GM19043 (cell line): ENCODE results near the gene SPATA2.
"Not testable (repeated sequence)": the region's sequence is repeated elsewhere in the genome, so short reads cannot be mapped to it uniquely, and the experiment has no call there.

Experiments
- ATAC-seq: cut with Tn5 transposase; IDR thresholded peaks from one replicate; pipeline ENCODE4 v1.9.1; 2021; ENCODE audit warnings: low read depth; ENCODE audit not compliant: unreplicated experiment

SPATA2 gene

GRCh38 chr20:49906101-49906604 is 9.2 kb downstream of the SPATA2 start:
- ATAC-seq: no peak

GRCh38 chr20:49905415-49906091 is 9.8 kb downstream of the SPATA2 start:
- ATAC-seq: no peak

- ATAC-seq: no peak
These were observed 10.7 kb downstream of the SPATA2 start for GRCh38 chr20:49904440-49905214.

- ATAC-seq: no peak
These were observed 13.7 kb downstream of the SPATA2 start for GRCh38 chr20:49901588-49901987.

- ATAC-seq: no peak
These were observed 15.6 kb downstream of the SPATA2 start for GRCh38 chr20:49899541-49900383.

GRCh38 chr20:49896204-49896603 is 19.1 kb downstream of the SPATA2 start:
- ATAC-seq: no peak

- not testable (repeated sequence) for ATAC-seq
These were observed 19.7 kb downstream of the SPATA2 start for GRCh38 chr20:49895474-49896093.

- ATAC-seq: no peak
These were observed 21.3 kb downstream of the SPATA2 start for GRCh38 chr20:49894073-49894470.

GRCh38 chr20:49893242-49894072 is 21.9 kb downstream of the SPATA2 start:
- ATAC-seq: no peak

- ATAC-seq: no peak
These were observed 22.5 kb downstream of the SPATA2 start for GRCh38 chr20:49892817-49893216.

GRCh38 chr20:49892260-49892659 is 23.1 kb downstream of the SPATA2 start:
- ATAC-seq: no peak

- ATAC-seq: no peak
These were observed 23.7 kb downstream of the SPATA2 start for GRCh38 chr20:49891476-49892110.

- no peak for ATAC-seq
These were observed 24.6 kb downstream of the SPATA2 start for GRCh38 chr20:49890471-49891361.

GRCh38 chr20:49889935-49890333 is 25.4 kb downstream of the SPATA2 start:
- no peak for ATAC-seq

- ATAC-seq: no peak
These were observed 26.1 kb downstream of the SPATA2 start for GRCh38 chr20:49889001-49889934.

GRCh38 chr20:49888212-49889000 is 26.9 kb downstream of the SPATA2 start:
- no peak for ATAC-seq
